ENCODE results near the gene PLEKHA8.

PLEKHA8 gene

DNA sequence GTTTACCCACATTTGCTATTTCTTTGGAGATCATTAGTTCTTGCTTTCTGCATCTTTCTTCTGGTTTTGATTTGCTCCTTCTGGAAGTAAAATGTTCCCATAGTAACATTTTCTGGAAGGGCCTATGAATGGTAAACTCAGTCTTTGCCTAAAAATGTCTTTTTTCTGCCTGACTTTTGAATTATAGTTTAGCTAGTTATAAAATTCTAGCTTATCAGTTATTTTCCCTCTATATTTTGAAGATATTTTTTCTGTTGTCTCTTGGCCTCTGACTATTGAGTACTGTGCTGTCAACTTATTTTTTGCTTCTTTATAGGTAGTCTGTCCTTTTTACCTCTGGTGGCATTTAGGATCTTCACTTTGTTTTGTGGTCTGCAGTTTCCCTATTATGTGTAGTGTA, 84.9 kb downstream of the PLEKHA8 start:
- no peak for DNase-seq

DNA sequence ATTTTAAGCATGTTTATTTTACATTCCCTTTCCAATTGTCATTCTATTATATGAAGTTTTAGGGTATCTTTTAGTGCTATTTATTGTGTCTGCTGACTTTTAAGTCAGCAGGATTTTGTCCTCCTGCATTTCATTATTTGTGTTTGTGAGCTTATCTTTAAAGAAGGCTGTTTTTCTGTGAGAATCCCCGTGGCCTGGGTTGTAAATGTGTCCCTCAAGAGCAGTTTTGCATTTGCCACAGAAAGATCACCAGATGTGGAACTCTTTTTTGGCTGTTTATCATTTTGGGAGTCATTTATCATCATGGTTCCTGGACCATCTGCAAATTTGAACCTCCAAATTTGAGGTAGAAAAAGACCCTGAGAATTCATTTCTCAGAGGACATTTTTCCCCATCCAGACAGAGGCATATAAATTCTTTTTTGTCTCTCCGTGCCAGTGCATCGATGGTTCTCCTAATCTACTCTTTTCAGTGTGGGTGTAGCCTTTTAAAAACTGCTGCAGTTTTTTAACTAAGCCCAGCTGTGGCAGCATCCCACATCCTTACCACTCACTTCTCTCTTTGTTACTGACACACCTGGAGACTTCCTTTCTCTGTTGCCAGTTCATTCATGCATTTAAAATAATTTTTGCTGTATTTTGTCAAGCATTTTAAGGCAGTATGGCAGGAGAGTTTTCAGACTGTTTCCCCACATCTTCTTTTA, 86.5 kb downstream of the PLEKHA8 start:
- no peak for DNase-seq

DNA sequence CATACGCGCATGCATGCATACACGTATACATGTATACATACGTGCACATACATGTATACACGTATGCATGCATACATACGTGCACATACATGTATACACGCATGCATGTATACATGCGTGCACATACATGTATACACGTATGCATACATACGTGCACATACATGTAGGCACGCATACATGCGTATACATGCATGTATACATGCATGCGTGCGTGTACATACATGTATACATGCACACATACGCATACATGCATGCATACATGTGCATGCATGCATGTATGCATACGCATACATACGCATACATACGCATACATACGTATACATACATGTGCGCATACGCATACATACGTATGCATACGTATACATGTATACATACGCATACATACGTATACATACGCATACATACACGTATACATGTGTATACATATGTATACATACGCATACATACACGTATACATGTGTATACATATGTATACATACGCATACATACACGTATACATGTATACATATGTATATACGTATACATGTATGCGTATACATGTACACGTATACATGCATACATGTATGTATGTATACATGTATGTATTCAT, 87.6 kb downstream of the PLEKHA8 start:
- no peak for DNase-seq

DNA sequence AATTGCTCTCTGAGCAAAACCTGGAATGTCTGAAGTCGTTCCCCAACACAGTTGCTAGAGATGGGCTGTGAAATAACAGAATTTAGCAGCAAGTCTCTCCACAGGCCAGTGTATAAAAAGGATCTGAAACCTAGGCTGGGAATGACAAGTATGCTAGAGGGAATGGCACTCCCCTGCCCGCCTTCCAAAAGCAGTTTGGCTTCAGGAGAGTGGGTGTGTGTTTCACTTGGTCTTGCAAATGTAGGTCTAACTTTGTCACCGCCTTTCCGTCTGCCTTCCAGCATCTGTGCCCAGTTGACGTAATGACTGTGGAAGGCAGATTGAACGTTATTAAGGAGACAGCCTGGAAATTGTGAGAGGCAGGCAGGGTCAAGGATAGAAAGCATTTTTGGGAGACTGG, 88.6 kb downstream of the PLEKHA8 start:
- DNase-seq: peak; percentile 5 to 34

DNA sequence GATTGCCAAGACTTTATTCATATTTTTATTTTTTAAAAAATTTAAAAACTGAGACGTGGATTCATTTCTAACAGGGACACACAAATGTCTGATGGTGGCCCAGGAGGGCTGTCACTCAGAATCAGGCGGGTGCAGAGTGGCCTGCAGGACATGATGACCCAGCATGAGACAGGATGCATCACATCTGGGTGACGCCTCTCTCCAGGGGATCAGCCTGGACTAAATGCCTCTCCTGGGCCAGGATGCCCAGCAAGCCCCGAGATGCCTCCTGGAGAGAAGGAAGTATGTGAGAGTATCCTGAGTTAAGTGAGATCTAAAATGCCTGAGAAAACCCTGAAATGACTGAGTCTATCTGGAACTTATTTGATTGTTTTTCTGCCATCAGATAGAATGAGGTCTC, 89.7 kb downstream of the PLEKHA8 start:
- no peak for DNase-seq

GRCh38 chr7:30119890-30120577, 91.8 kb downstream of the PLEKHA8 start:
- no peak for DNase-seq

GRCh38 chr7:30133736-30134610, 105.8 kb downstream of the PLEKHA8 start:
- no peak for DNase-seq

- DNase-seq: peak; percentile 67 to 89
Observed at GRCh38 chr7:30134611-30135300, 106.5 kb downstream of the PLEKHA8 start, which contains the start of gene MTURN. Gene MTURN, plus strand, starts transcription at chr7:30134986. Its CDS starts 151 bp downstream, at chr7:30135137.

GRCh38 chr7:30135301-30136116, 107.3 kb downstream of the PLEKHA8 start:
- peak; percentile 31 to 47 for DNase-seq

GRCh38 chr7:30136117-30136731, 108.0 kb downstream of the PLEKHA8 start:
- DNase-seq: no peak

GRCh38 chr7:30136743-30137485, 108.7 kb downstream of the PLEKHA8 start:
- DNase-seq: no peak

DNA sequence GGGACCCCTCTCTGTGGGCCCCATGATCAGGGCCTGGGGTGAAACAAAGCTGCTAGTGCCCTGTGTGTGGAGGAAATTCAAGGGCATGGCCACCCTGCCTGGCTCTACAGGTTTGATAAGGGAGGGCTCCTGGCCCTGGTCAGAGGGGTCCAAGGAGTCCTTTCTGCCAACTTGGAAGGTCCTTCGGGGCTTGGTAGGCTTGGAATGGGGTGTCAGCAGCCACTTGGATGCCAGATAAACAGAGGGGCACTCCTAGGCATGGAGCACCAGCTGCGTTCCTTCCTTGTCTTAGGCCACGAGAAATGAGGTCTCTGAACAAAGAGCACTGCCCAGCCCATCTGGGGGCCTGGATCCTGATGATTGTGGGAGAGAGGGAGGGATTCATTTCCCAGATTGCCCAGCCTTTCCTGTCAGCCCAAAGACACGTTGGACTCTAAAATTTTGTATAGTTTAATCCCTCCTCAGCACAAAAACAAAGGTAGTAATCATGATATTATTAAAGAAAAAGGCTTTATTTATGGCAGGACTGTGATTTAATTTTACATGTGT, 111.7 kb downstream of the PLEKHA8 start:
- no peak for DNase-seq

GRCh38 chr7:30140456-30140855, 112.2 kb downstream of the PLEKHA8 start:
- no peak for DNase-seq

DNA sequence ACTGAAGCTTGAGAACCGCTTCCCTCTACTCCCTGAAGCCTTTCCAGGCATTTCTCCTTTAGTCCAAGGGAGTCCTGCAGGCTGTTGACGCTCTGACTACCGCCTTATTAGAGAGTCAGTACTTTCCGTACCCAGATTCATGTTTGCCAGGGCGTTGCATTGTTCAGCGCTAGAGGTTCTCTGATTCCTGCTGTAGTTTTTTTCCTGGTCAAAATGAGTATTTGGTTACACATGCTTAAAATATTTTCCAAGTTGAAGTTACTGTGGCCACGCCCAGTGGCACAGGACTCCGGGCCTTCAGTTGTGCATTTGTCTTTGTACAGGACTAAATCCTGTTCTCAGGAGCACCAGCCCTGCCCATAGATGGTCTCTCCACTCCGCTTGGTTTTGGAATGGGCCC, 114.5 kb downstream of the PLEKHA8 start:
- DNase-seq: no peak

DNA sequence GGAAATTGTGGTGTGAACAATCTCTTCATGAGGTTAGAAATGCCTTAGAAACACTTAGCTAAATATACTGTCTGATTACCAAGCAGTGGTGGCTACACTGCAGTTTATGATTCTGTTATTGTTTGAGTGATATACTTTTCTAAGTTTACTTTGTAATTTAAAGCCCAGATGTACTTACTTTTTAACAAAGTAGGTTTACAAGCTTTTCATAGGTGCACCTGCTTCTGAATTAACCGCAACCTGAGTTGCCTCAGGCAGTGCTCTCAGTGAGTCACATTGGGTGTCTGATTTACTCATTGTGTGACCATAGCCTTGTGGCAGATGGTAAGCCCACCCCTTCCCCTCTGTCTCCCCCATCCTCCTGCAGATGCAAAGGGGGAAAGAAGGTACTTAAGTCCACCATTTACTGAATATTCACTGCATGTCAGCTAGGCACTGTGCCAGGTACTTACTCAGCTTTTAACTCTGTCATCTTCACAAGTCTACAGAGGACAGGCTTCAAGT, 115.6 kb downstream of the PLEKHA8 start:
- DNase-seq: no peak

- no peak for DNase-seq
Observed at GRCh38 chr7:30144657-30145306, 116.6 kb downstream of the PLEKHA8 start.

GRCh38 chr7:30145426-30145970, 117.3 kb downstream of the PLEKHA8 start:
- no peak for DNase-seq

DNA sequence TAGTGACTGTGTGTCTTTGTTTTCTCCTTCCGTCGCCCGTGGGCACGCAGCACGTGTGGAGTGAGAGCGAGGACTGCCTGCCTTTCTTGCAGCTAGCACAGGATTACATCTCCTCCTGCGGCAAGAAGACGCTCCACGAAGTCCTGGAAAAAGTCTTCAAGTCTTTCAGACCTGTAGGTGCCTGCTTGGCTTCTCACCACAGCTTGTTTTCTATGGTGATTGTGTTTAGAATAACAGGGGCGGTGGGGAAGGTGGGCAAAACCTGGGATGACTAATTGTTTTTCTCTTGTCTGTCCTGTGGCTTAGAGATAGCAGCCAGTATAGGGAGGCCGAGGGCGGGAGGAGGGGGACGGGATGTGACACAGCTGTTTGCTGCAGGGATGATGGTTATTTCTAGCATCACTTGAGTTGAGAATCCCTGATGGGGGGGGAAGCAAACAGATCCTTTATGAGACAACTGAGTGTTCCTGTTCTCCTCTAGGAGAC, 118.0 kb downstream of the PLEKHA8 start:
- no peak for DNase-seq

DNA sequence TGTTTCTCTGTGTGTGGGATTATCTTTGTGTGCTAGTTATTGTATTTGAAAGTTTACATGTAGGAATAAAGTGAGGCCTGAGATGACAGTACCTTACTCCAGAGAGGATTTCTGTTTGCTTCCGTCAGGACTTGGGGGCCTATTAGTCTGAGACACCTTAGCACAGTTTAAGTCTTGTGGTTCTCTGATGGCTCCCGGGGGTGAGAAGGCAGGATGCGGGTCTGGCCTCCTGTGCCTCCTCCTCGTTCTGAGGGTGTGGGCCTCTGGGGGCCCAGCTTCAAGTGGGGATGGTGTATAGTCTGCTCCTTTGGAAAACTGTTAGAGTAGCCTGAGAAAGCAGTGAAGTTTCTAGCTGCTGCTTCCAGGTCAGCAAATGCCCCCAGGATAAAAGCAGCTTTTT, 119.0 kb downstream of the PLEKHA8 start:
- no peak for DNase-seq

Data from inflammatory macrophage (primary cell).